GM21447 (cell line): ENCODE data around the gene NUAK1.

Experiments used
- ATAC-seq: cut with Tn5 transposase; IDR thresholded peaks from one replicate; pipeline ENCODE4 v1.9.1; 2021; ENCODE audit not compliant: unreplicated experiment

NUAK1 gene

DNA sequence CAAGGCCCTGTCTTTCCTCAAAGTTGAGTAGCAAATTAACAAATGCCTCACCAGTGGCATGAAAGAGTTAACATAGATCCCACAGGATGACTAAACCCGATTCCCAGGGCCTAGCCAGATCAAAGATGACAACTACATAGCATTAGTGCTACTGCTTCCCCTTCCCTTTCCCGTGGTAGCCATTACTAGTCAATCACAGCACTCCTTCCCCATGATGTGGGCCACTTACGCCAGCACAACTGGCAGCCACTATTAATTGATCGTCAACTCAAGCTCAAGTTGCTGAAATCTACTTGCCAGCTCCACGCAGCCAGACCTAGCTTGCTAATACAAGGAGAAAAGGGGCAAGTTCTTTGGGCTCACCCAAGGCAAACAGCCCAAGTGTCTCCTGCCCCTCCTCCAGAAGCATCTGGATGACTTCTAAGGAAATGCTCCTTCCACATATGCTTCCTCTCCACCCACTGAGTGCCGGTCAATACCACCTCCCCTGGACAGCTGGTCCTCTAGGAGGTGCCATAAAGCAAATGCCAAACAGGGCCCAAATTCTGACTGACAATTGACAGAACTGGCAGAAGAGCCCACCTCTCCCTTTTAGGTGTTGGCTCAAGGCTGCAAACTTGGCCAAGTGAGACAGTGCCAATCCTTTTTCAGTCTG lies 72.6 kb downstream of the NUAK1 start:
- ATAC-seq = no peak

DNA sequence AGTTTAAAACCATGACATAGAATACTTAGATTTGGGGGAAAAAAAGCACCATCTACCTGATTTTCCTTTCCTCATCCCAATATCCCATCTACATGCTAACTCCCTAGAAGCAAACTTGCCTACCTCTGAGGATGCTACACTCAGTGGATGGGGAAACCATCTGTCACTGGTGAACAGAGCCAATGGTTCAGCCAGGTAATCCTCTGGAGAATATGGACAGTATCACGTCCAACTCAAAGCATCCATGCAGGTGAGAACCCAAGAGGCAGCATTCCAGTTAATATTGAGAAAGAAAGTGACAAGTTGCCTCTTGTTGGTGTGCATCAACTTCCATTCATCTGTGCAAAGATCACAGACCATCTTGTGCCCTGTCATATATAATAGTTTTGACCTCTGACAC lies 73.2 kb downstream of the NUAK1 start:
- no peak for ATAC-seq

DNA sequence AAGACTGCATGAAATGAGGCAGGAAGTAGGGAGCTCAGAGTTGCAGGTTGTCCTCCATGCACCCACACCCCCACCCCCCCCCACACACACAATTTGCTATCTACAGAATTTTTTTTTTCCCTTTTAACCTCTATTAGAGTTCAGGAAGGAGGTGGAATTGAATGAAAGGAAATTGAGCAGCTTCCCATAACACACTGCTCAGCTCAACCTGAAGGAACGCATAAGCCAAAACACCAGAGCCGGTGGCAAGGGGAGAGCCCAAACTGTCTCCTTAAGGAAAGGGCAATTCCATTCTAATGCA lies 74.1 kb downstream of the NUAK1 start:
- ATAC-seq = no peak

DNA sequence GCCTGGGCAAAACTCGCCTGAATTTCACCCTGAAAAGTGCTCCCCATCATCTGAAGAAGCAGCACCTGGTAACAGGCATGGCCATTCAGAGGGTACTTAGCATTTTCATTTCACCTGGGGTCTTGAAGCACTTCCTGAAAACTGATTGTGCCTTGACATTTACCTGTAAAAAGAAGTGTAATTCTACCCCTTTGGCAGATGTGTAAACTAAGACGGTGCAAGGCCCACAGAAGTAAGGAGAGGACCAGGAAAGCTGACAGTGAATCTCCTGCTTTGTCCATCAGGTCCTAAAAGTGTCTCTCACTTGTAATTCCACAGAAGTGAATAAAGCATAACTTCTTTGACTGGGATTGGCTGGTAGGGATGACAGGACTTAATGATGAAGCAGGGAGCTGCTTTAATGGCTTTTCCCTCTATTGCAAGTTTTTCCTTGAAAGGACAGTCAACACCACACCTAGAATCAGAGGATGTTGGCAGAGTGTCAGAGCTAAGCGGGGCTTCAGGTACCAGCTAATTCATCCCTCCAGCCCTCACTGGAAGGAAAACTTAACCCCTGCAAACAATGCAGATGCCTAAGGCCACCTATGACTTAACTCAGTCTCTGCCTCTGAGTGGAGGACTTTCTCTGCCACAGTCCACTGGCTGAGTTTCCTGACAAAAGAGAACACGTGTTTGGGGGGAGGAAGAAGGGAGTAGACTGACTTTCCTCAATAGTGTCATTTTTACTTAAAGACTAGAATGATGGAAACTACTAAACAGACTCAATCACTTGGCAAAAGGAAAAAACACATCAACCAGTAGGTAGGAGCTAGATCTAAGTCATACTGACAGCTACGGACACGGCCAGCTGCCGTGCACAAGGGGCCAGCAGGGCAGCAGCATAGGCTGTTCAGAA lies 74.7 kb downstream of the NUAK1 start:
- ATAC-seq = no peak

DNA sequence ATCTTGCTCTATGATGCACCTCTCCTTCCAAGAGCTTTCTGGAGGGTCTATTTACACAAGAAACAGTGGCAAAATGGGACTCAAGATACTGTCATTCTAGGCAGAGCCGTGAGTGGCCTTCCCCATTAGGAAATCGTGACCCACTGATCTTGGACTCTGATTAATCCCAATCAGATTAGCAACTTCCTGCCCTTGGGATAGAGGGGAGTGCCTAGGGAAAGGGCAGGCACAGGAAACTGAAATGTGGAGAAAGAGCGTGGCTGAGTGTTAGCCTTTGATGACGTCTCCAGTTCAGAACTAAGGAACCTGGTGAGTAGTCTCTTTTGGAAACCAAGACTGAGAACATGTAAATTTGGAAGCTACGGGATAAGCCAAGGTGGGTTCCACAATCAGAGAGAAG lies 76.1 kb downstream of the NUAK1 start:
- ATAC-seq = no peak

DNA sequence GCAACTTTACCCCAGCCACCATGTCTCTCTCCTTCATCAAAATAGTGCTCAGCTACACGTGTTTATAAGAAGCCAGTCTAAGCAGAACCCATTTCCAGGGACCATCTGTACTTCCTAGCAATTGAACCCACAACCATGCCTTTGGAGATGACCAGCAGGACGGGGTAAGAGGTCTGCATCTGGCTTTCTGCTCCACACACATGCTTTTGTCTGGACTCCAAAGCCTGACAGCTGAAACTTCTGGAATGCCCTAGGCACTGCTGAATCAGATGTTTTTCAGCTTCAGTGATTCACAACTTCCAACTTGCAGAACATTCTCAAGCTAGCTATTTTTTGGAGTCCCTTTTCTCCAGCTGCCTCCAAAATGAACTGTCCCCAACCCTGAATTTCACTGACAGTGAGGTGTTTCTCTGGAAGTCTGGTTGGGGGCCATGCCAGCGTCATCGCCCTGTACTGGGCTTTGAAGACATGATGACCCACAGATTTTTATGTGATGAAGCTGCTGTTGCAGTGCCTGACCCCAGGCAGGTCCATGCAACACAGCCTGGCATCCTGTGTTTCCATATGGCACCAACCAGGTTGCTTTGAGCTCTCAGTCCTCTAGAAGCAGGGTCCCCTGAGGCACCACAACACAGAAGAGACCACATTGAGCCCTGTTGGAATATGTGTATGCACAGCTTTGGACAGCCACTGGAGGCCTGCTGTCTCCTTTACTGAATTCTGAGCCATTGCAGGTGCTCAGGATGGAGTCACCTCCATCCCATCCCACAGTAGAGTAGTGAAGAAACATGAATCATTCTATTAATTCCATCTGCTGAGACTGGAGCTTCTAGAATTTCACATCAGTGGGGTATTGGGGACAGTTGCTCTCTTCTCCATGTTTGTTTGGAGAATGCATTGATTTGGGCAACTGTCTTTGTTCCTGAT lies 80.2 kb downstream of the NUAK1 start:
- no peak for ATAC-seq

DNA sequence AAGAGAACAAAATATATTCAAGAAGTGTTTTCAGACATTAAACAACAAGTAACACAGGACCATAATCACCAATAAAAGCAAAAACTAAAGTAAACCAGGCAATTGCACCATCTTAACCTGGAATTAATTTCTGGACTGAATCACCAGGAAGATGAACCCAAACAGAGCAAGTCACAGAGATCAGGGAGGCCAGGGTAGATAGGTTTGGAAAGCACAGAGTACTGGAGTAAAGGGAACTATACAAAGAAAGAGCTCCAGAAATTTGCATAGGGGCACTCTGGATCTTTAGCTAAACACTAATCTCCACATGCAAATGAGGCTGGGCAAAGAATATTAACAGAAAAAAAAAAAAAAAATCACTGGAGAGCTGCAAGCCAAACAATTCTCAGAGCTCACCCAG lies 84.7 kb downstream of the NUAK1 start:
- ATAC-seq = no peak

DNA sequence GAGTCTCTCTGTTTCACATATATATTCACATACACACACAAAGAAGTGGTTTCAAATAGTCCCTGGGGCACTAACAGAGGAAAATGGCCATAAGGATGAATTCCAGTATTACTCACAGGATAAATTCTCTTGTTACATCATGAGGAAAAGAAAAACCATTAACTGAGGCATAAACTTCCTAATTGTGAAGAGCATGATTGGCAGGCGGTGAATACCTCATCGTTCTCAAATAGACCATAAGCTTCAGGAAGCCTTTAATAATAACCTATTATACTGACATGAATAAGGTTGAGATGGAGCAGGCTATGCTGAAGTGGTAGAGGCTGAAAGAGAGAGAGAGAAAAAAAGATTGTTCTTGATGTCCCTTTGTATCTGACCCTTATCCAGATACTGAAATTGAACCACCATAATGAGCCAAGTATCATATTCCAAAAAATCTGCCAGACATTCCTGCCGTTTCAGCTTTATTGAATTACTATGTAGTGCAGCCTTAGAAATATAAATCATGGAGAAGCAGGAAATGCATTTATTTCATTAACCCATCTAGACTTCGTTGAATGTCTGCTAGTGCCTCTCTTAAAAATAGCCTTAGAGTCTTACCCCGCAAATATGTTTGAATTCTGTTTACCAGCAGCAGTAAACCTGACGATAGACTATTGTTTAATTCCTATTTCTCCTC lies 86.8 kb downstream of the NUAK1 start:
- no peak for ATAC-seq

DNA sequence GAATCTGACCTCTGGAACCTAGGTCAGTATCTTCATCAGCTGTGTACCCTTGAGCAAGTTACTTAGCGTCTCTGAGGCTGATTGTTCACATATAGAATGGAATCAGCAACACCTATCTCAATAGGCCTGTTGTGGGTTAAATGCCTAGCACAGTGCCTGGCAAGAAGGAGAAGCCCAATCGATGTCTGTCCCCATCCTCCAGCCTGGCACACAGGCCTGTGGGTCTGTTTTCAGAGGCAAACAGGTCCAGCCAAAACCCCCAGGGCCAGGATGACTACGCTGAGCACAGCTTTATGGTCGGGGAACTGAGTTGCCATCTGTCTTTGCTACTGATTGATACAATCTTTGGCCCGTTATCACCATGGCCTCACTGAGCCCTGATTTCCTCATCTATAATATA lies 89.2 kb downstream of the NUAK1 start:
- ATAC-seq = no peak

DNA sequence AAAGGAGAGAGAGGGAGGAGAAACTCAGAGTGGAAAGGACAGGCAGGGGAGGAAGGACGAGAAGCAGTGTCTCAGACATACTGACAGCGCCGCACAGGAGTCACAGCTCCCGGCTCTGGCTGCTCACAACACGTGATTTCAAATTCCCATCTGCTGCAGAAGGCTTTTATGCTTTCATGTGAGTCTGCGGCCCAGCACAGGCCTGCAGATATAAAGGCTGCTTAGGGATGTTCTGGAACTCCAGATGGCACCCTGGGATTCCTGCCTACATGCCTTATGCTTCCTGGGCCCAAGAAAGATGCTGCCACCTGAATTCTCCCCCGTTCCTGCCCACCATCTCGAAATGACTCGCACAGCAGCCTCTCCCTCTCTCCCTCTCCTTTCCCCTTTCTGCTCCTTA lies 89.6 kb downstream of the NUAK1 start:
- no peak for ATAC-seq

DNA sequence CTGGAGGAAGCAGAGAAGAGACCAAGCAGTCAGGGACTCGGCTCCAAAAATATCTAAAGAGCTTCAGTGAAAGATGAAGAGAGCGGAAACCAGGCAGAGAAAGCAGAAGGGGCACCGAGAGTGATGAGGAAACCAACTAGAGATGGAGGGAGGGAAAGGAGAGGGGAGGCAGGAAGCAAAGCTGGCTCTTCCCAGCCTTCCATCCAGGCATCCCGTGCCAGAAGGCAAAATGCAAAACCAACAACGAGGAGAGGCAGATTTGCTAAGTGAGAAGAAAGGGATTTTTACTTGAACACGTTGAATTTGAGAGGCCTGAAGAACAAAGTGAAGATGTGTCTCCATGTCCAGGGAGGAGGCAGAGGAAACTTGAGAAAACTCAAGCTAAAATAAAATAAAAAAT lies 90.1 kb downstream of the NUAK1 start:
- no peak for ATAC-seq

DNA sequence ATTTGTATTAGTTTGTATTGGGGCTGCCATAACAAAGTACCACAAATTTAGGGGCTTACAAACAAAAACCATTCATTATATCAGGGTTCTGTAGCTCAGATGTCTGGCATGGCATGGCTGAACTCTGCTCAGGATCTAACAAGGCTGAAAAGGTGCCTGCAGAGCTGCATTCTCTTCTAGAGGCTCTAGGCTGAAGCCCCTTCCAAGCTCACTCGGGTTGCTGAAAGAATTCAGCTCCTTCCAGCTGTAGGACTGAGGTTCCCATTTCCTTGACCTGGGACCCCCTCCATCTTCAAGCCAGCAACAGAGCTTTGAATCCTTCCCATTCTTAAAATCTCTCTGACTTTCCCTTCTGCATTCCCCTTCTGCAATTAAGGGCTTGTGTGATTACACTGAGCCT lies 90.7 kb downstream of the NUAK1 start:
- no peak for ATAC-seq

DNA sequence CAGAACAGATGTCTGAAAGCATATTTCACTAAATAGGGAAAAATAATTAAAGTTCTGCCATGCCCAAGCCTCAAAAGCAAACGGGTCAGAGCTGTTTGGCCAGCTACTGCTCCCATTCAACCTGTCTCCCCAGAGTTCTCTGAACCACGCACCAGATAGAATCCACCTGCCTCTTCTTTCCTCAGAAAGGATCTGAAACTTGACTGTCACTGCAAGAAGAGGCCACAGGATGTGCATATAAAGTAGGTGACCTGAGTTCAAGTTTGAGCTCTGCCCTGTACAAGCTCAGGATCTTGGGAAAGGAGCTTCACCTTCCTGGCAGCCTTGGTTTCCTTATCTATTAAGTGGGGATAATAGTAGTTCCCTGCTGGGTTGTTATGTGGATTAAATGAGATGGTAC lies 91.8 kb downstream of the NUAK1 start:
- ATAC-seq = no peak

DNA sequence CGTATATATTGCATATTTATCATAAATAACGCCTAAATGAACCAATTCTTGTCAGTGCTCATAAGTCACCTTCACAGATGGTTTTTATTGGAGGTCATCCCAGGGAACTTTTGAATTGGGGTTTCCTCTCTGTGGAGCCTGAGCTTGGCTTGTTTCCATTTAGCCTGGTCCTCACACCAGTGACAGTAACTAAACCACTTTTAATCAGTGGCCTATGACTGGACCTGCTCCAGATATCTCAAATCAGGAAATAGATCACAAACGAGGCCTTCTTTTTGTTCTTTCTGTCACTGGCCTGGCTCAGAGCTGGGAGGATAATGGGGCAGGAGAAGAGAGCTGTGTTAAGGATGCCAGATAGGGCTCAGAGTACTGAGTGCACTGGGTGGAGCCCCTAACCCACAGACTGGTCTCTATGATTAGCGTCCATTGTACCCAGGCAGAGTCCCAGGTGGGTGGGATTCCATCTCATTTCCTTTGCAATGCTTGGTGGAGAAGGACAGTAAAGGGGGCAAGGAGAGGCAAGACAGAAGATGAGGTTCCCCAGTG lies 92.4 kb downstream of the NUAK1 start:
- no peak for ATAC-seq

DNA sequence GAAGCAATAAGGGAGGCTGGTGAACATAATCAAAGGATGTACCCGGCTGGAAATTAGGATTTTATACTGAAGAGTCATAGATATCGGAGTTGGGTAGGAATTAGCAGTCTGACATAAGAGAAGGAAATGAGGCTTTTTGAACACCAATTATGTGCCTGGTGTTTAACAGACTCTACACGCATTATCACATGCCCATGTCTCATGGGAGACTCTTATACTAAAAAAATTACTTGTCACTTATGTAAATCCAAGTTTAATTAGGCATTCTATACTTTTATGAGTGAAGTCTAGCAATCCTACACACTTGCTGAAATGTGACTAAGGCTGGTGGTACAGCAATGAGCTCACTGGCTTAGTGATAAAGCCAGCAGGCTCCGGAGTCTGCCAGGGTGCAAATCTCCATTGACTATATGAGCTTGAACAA lies 93.5 kb downstream of the NUAK1 start:
- ATAC-seq = no peak

DNA sequence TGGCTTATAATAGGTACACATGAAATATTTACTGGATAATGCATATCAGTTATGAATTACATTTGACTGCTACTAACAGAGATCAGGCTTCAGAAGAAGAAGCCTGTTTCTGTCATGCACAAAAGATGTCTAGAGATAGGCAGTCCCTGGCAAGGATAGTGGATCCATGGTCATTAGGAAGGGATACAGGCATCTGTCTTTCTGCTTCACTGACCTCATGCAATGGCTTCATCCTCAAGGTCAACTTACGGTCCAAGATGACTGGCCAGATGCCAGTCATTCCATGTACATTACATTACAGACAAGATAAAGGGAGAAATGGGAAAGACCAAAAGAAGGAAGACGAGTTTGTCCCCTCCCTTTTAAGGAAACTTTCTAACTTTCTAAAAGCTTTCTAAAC lies 94.0 kb downstream of the NUAK1 start:
- no peak for ATAC-seq

DNA sequence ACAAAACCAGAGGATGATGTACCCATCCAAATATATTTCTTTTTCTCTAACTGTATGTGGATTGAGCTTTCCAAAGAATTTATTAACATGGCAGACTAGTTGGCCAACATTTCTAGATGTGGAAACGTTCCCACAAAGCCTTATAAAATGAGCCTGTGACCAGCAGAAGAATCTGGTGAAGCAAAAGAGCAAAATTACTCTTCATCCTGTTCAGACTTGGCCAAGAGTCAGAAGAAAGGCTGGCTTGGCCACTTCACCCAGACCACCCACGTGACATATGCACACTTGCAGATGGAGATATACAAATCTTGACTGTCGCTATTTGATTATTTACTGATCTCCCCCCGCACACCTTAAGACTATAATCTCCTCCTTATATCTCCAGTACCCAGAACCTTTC lies 96.7 kb downstream of the NUAK1 start:
- ATAC-seq = no peak

DNA sequence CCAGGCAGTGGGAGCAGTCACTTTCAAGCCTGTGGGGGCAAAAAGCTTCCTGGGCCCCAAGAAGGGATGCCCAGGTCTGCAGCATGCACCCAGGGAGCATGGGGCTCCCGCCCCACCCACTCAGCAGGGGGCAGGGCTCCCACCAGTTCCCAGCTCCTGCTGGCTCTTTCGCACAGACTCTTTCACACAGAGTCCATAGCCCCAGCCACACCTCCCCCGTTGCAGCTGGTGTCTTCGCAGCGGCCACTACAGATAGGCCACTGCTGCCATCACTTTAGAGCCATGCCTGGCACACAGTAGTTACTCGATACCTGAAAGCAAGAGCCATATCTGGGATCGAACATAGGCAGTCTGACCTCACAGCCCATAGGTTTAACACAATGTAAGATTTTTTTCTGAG lies 98.2 kb downstream of the NUAK1 start:
- no peak for ATAC-seq

DNA sequence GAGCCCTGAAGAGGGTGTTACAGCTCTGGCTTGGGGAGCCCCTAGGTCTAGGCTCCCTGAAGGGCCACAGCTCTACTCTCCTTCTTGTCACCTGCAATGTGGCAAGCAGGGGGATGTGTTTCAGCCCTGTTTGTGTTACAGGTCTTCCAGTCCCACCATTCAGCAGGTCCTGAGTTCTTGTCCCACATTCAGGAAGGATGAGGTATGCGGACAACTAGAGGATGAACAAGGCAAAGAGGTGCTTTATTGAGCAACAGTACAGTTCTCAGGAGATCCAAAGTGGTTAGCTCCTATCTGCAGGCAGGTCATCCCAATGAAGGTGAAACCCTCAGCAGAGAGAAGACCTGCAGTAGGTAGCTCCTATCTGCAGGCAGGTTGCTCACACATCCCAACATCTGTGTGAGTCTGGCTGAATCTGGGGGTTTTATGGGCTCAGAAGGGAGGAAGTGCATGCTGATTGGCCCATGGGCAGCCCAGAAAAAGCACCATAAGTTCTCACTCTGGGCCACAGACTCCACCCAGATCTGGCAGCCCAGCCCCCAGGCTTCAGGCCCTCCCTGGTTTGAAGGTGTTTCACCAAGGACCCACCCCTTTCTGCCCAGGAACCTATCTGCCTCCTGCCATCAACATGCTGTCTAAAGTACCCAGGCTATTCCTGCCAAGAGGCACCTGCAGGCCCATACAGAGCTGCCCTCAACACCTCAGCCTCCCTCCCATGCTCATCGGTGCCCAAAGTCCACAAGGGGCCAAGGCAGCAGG lies 98.9 kb downstream of the NUAK1 start:
- ATAC-seq = no peak

DNA sequence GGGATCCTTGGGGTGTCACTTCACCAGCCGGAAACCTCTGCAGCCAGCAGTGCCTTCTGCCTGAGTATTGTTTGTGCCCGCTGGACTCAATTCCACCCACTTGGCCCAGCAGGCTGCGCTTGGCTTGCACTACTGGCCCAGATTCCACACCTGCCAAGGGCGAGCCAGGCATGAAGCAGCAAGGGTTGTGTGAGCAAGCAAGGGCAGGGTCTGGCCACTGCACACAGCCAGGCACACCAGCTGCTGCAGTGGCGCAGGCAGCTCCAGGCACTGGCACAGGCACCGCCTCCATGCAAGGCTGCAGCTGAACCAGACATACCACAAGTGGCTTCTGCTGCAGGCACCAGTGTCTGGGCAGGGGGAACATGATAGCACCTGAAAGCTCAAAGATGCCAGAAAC lies 99.5 kb downstream of the NUAK1 start:
- ATAC-seq = no peak
